Stimulated activated CD8-positive, alpha-beta memory T cell treated with anti-CD3 and anti-CD28 coated beads, Interleukin-4, amount 100 ng/mL, for 1 hour (primary cell): ENCODE data around the gene FARS2.

Experiments
- DNase-seq, 2 donors: peaks; one replicate each; pipeline ENCODE4 v3.0.0-alpha.2; 2020; ENCODE audit warnings: low read depth in 2 of 2, low spot score in 1 of 2

The FARS2 gene

GRCh38 chr6:5746053-5746758, 484.9 kb downstream of the FARS2 start:
- no peak for DNase-seq

GRCh38 chr6:5746759-5747130, 485.4 kb downstream of the FARS2 start:
- DNase-seq, result no peak

GRCh38 chr6:5747379-5747778, 486.1 kb downstream of the FARS2 start:
- no peak for DNase-seq

GRCh38 chr6:5749016-5749650, 487.8 kb downstream of the FARS2 start:
- no peak for DNase-seq

GRCh38 chr6:5749651-5750215, 488.4 kb downstream of the FARS2 start:
- no peak for DNase-seq

- DNase-seq, result no peak
These were observed 490.4 kb downstream of the FARS2 start for GRCh38 chr6:5751525-5752390.

- DNase-seq, result no peak
These were observed 491.0 kb downstream of the FARS2 start for GRCh38 chr6:5752391-5752680.

GRCh38 chr6:5753209-5753608, 491.9 kb downstream of the FARS2 start:
- DNase-seq, result no peak

GRCh38 chr6:5754904-5755303, 493.6 kb downstream of the FARS2 start:
- no peak for DNase-seq

- DNase-seq, result no peak
These were observed 498.3 kb downstream of the FARS2 start for GRCh38 chr6:5759571-5759970.

- DNase-seq, result no peak
These were observed 500.1 kb downstream of the FARS2 start for GRCh38 chr6:5761370-5761769.

- no peak for DNase-seq
These were observed 501.3 kb downstream of the FARS2 start for GRCh38 chr6:5762561-5762968.

GRCh38 chr6:5763407-5763806, 502.1 kb downstream of the FARS2 start:
- DNase-seq, result no peak

- DNase-seq, result no peak
These were observed 502.6 kb downstream of the FARS2 start for GRCh38 chr6:5763871-5764270.

- DNase-seq, result no peak
These were observed 503.2 kb downstream of the FARS2 start for GRCh38 chr6:5764401-5764955.

GRCh38 chr6:5765141-5765760, 503.9 kb downstream of the FARS2 start:
- no peak for DNase-seq

- no peak for DNase-seq
These were observed 504.9 kb downstream of the FARS2 start for GRCh38 chr6:5766260-5766659.

GRCh38 chr6:5767471-5767870, 506.2 kb downstream of the FARS2 start:
- DNase-seq, result no peak

- DNase-seq, result no peak
These were observed 509.9 kb downstream of the FARS2 start for GRCh38 chr6:5771211-5771610.

GRCh38 chr6:5771759-5772390, 510.6 kb downstream of the FARS2 start:
- DNase-seq, result no peak
